Brain microvascular endothelial cell (primary cell): ENCODE data around the gene DNAJC10.

Experiments
- DNase-seq: peaks from one replicate; pipeline ENCODE4 v3.0.0-alpha.2; 2020
- H3K27ac ChIP-seq: fragments of 250-450 bp; sonication (Bioruptor Pico); 2 replicates; pipeline ENCODE4 v1.5.1; 2020; ENCODE audit warnings: mild to moderate bottlenecking, moderate library complexity
- H3K27me3 ChIP-seq: fragments of 250-450 bp; sonication (Bioruptor Pico); replicated peaks from 2 replicates; pipeline ENCODE4 v1.5.1; 2020; ENCODE audit warnings: mild to moderate bottlenecking
- H3K36me3 ChIP-seq: fragments of 250-450 bp; sonication (Bioruptor Pico); replicated peaks from 2 replicates; pipeline ENCODE4 v1.5.1; 2020; ENCODE audit warnings: mild to moderate bottlenecking
- H3K4me3 ChIP-seq: 2 replicates; pipeline ENCODE4 v1.5.1; 2011; ENCODE audit warnings: low read depth, mild to moderate bottlenecking, control low read depth, low read length, moderate library complexity
- CTCF ChIP-seq: IDR thresholded peaks from 2 replicates; pipeline ENCODE4 v1.5.1; 2011; ENCODE audit warnings: low read depth, mild to moderate bottlenecking, moderate library complexity, low read length, control low read depth, inconsistent platforms; ENCODE audit errors: missing control alignments
- in situ Hi-C: cut with HindIII; loops from 2 replicates; pipeline ENCODE4 v1.10.0; 2017; ENCODE audit warnings: low sequenced_read_pairs, low pct_ligation_motif_present

Gene DNAJC10

GRCh38 chr2:182824056-182824766, 108.2 kb downstream of the DNAJC10 start:
- no peak for TF ChIP-seq CTCF
- H3K27me3 ChIP-seq: no peaks in the 10 kb centered on the region
- no peak overlapping the region for H3K4me3 ChIP-seq
- DNase-seq: no peak
- in situ Hi-C loops: no loop called here
- no peaks in the 10 kb centered on the region for H3K36me3 ChIP-seq
- no peak overlapping the region for H3K27ac ChIP-seq

GRCh38 chr2:182824767-182825158, 108.7 kb downstream of the DNAJC10 start:
- Histone ChIP-seq H3K27me3 (no peaks in the 10 kb centered on the region), H3K4me3 (no peak overlapping the region), H3K27ac (no peak overlapping the region), H3K36me3 (no peaks in the 10 kb centered on the region)
- DNase-seq: no peak
- in situ Hi-C loops: no loop called here
- no peak for TF ChIP-seq CTCF

- no peak for DNase-seq
- Histone ChIP-seq H3K27ac (no peak overlapping the region), H3K27me3 (no peaks in the 10 kb centered on the region), H3K4me3 (no peak overlapping the region), H3K36me3 (no peaks in the 10 kb centered on the region)
- no peak for TF ChIP-seq CTCF
- in situ Hi-C loops: no loop called here
Measured at GRCh38 chr2:182826064-182826463, 110.0 kb downstream of the DNAJC10 start.

- in situ Hi-C loops: no loop called here
- no peaks in the 10 kb centered on the region for H3K36me3 ChIP-seq
- no peak overlapping the region for H3K4me3 ChIP-seq
- no peaks in the 10 kb centered on the region for H3K27me3 ChIP-seq
- no peak overlapping the region for H3K27ac ChIP-seq
- DNase-seq: no peak
- no peak for TF ChIP-seq CTCF
Measured at GRCh38 chr2:182826496-182826895, 110.4 kb downstream of the DNAJC10 start.

GRCh38 chr2:182827182-182827879, 111.3 kb downstream of the DNAJC10 start:
- TF ChIP-seq CTCF: no peak
- no peak for DNase-seq
- no peaks in the 10 kb centered on the region for H3K27me3 ChIP-seq
- in situ Hi-C loops: no loop called here
- no peaks in the 10 kb centered on the region for H3K36me3 ChIP-seq
- H3K4me3 ChIP-seq: no peak overlapping the region
- H3K27ac ChIP-seq: no peak overlapping the region
